HG02678 (cell line): ENCODE results near the gene NDC80.

ENCODE experiments used
- ATAC-seq: cut with Tn5 transposase; IDR thresholded peaks from one replicate; pipeline ENCODE4 v1.9.1; 2021; ENCODE audit warnings: mild to moderate bottlenecking, moderate library complexity; ENCODE audit not compliant: unreplicated experiment

The NDC80 gene

GRCh38 chr18:2555895-2556294, 15.5 kb upstream of the NDC80 start:
- no peak for ATAC-seq

DNA sequence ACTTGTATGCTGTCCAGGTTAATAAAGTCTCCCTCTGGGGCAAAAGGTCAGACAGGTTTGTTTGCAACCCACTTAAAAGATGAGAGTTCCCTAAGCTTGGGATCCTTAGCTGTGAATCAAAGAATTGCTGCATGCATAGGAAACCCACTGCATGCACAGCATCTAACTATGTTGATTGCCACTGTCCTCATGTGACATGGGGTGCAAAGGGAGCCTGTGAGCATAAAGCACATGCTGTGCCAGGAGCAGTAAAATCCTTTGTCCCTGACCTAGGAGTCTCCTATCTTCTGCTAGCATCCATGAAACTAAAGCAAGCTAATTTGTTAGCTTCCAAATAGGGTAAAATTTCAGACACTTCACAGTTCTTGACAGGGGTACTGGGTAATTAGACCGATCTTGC, 13.8 kb upstream of the NDC80 start:
- ATAC-seq: no peak

DNA sequence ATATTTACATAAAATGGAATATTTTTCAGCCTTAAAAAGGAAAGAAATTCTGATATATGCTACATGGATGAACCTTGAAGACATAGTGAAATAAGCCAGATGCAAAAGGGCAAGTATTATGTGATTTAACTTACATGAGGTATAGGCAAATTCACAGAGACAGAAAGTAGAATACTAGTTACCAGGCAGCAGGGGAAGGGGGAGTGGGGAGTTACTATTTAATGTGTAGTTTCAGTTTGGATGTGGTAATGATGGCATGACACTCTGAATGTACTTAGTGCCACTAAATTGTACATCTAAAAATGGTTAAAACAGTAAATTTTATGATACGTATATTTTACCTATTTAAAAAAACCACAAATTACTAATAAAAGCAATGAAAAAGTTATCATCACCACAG, 12.1 kb upstream of the NDC80 start:
- no peak for ATAC-seq

DNA sequence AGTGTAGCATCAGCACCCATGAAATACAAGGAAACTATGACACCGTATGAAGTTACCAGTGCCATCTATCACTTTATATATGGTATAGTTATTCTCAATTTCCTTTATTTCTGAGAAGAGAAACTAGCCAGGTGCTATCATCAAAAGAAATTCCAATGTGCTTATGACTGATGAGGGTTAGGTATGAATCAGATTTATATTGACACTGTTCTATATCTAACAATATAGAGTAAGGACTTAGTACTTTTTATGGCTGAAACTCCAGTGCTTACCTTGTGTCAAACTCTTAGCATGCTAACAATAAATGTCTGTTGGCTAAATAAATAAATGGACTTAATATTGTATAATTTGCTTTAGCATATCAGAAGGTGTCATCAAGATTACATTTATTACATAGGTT, 7.0 kb upstream of the NDC80 start:
- ATAC-seq: no peak

DNA sequence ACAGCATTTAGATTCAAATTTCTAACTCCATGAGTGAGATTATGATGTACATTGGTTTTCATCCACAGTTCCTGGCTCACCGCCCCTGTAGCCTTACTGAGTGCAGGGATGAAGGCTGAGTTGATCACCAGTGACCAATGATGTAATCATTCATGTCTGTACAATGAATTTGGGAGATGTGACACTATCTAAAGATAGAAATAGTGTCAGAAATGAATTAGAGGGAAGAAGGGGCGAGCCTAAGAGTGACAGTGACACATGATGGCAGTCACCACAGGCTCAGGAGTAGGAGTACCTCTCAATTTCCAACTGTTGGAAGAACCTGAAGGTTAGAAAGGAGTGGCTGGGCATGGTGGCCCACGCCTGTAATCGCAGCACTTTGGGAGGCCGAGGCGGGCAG, 3.2 kb upstream of the NDC80 start:
- no peak for ATAC-seq

DNA sequence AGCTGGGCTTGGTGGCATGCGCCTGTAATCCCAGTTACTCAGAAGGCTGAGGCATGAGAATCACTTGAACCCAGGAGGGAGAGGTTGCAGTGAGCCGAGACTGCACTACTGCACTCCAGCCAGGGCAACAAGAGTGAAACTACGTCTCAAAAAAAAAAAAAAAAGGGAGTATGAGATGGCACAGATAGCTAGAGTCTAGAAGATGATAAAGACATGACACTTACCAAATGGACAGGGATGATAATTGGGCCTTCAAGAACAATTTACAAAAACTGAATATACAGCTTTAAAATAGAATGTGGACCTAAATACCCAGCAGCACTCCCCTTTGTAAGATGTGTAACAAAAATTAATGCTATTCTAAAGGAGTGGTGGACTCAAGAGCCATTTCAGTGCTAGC, 2.8 kb upstream of the NDC80 start:
- ATAC-seq: no peak

DNA sequence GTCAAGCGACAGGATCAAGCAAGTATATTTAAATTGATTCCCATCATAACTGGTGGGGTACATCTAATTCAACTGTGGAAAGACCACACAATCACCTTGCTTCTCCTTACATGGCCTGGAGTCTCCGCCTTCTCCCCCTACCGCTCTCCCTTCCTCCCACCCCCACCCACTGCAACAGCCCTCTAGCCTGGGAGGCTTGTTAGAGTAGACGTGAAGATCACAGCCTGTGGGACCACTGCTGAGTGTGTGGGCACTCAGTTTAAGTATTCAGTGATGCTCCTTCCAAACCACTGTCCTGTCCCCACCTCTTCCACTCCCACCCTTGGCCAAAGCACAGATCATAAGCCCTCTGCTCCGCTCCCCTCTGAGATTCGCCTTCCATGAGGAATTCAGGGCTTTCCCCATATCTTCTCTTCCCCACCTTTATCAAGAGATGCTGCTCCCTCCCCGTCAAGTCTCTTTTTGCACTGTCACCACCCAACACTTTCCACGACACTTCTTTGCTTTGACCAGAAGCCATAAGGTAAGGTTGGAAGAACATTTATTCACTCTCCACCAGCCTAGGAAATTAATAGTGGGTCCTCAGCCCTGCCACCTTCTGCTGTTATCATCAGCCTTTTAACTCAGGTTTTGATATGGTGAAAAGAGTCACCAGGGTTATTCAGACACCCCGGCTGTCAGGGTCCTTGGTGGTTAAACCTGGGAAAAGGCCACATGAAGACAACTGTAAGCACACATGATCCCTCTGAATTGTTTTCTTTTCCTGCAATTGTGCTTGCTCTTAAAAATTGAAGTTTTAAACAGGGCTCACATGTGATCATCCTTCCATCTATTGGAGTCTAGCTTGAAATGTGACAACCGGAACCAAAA, 1.8 kb upstream of the NDC80 start:
- no peak for ATAC-seq

DNA sequence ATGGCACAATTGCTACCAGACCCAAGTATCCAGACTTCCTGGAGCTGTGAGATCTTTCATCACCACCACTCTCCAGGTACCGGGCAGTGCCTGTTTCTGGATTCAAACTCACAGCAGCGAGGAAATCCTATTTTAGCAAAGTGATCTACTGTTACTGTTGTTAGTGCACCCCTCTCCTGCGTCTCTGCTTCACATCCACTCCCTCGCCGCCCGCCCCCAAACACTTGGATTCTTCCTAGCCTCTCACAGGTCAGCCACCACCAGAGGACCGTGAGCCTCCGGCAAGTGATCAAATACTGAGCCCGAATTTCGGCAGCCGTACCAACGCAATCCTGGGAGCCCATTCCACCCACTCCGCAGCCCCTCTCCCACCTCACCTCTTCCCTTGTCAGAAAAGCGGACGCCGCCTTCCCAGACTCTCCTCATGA, 571 bp upstream of the NDC80 start:
- peak; percentile 49 for ATAC-seq

- no peak for ATAC-seq
Measured at GRCh38 chr18:2572171-2572569, 813 bp downstream of the NDC80 start.

- ATAC-seq: no peak
Measured at GRCh38 chr18:2572892-2573291, 1.5 kb downstream of the NDC80 start.

DNA sequence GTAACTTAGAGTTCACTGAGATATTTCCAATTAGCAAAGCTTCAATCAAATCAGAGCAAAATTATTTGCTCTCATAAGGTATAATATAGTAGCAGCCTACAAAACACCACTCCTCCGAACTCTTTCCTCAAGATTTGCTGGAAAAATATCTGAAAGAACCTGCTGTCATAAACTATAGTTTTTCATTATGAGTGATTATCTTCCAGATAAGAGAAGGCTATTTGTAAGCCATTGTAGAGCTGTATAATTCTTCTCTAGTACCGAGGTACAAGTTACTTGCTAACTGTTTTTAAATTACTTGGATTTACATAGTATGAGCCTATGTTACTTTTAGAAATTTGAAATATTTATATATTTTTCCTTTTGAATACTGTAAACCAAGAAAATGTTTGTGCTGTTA, 2.1 kb downstream of the NDC80 start:
- ATAC-seq: no peak

- ATAC-seq: no peak
Measured at GRCh38 chr18:2587788-2588187, 16.4 kb downstream of the NDC80 start.

DNA sequence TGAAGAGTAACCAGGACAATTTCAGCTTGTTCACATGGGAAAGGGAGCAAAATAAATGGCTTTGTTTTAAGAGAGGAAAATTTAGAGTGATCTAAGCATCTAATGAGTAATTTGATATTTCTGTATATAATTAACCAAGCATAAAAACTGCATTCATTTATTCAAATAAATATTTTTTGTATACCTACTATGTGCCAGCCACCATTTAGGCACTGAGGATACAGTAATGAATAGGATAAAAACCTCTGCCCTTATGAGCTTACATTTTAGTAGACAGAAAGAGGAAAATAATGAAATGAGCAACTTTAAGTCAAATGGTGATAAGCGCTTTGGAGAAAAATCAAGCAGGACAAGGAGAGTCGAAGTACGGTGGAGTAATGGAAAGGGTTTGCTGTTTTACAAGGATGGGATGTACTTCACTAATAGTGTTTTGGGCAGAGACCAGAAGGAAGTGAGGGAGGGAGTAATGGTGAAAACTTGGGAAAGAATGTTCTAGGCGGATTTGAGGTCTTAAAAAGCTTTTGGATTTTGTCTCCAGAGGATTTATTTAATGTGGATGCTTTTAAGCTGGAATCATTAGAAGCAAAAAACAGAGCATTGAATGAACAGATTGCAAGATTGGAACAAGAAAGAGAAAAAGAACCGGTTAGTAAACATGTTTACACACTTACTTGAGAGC, 17.4 kb downstream of the NDC80 start:
- ATAC-seq: no peak

- ATAC-seq: no peak
Measured at GRCh38 chr18:2589345-2590068, 18.1 kb downstream of the NDC80 start.

DNA sequence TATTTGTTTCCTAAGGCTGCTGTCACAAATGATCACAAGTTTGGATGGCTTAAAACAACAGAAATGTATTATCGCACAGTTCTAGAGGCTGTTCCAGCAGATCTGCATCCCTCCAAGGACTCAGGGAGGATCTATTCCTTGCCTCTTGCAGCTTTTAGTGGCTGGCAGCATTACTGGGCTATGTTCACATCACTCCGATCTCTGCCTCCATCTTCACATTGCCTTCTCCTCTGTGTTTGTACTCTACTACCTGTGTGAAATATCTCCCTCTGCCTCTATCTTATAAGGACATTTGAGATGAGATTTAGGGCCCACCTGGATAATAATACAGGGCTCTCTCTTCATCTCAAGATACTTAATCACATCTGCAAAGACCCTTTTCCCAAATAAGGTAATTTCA, 18.9 kb downstream of the NDC80 start:
- no peak for ATAC-seq

DNA sequence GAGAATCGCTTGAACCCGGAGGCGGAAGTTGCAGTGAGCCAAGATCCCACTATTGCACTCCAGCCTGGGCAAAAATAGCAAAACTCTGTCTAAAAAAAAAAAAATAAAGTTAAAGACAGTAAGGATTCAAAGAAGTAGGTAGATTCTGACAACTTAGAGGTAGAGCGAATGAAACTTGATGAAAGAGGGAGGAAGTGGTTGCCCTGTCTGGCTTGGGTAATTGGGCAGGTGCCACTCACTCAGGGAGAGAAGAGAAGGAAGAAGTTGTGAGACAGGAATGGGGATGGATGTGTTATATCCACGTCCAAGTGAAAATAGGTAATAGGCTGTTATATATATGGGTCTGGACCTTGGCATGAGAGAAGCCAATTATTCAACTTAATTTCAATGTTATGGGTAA, 26.3 kb downstream of the NDC80 start:
- ATAC-seq: no peak

DNA sequence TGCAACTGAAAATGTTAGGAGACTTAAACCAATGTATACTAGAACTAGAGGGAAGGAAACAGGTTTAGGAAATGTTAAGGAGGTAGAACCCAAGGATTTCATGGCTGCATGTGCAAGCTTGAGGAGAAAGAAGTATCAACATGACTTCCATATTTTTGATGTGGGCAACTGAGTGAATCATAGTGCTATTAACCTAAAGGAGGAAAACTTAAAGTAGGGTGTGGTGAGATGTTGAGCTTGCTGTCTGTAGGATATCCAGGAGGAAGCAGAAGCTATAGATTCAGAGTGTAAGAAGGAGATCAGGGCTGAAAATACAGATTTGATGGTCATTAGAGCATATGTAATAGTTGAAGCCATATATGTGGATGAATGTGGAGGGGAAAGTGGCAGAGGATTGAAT, 31.5 kb downstream of the NDC80 start:
- no peak for ATAC-seq

- no peak for ATAC-seq
Measured at GRCh38 chr18:2606335-2606734, 35.0 kb downstream of the NDC80 start.

GRCh38 chr18:2609604-2610003, 38.2 kb downstream of the NDC80 start:
- ATAC-seq: no peak

- no peak for ATAC-seq
Measured at GRCh38 chr18:2610549-2610948, 39.2 kb downstream of the NDC80 start.

DNA sequence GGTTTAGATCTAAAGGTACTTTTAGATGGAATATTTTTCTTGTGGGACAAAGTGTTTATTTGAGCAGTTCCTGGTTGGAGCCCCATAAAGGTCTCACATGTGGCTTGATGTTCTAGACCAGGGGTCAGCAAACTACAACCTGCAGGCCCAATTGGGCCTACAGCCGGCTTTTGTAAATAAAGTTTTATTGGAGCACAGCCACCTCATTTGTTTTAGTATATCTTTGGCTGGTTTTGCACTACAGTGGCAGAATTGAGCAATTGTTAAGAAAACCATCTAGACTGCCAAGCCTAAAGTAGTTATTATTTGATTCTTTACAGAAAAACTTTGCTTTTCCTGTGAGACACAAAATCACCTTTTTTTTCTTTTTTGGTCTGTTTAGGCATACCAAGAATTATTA, 41.6 kb downstream of the NDC80 start:
- no peak for ATAC-seq
